ENCODE results near the gene TTC4. TPM values are rescaled to one million over a fixed set of nuclear protein-coding genes. Genes with fewer than 3 reads are reported as not detected.
A peak's percentile ranks its signal among the peaks of the same experiment; 100 is the strongest.

Gene TTC4
- total RNA-seq, 2 experiments from 2014 or later, result 24.3 to 26.1 TPM

DNA sequence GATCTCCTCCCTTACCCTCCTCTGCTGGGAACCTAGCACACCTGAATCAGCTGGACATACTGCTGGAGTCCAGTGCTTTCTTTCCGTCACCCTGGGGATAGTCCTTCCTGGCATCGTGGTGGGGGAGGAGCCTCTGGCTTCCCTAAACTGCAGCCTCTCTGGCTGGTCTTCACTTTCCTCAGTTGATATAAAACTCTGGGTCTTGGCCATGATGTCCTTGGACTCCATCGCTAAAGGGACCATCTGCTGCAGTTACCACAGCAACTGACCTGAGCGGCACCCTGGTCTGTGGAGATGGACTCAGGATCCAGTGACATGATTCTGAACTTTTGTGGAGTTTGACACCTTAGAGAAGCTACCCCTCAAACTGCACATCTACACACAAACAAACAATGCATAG, 25.9 kb downstream of the TTC4 start:
- H3K79me2 ChIP-seq (ENCODE audit: insufficient read depth, low read depth, low read length), result no peaks in the 10 kb centered on the region
- no peak for DNase-seq (ENCODE audit: low spot score)
- POLR2A ChIA-PET, result no interaction called here
- H3K27ac ChIP-seq (ENCODE audit: low read depth, low read length, poor library complexity, severe bottlenecking), result no peak overlapping the region
- H3K4me3 ChIP-seq (ENCODE audit: low read depth, low read length, poor library complexity, severe bottlenecking), result no peak overlapping the region
- TSS peak; percentile 60 for BruUV-seq (replicated peaks)
- TF ChIP-seq, protein P1, sequence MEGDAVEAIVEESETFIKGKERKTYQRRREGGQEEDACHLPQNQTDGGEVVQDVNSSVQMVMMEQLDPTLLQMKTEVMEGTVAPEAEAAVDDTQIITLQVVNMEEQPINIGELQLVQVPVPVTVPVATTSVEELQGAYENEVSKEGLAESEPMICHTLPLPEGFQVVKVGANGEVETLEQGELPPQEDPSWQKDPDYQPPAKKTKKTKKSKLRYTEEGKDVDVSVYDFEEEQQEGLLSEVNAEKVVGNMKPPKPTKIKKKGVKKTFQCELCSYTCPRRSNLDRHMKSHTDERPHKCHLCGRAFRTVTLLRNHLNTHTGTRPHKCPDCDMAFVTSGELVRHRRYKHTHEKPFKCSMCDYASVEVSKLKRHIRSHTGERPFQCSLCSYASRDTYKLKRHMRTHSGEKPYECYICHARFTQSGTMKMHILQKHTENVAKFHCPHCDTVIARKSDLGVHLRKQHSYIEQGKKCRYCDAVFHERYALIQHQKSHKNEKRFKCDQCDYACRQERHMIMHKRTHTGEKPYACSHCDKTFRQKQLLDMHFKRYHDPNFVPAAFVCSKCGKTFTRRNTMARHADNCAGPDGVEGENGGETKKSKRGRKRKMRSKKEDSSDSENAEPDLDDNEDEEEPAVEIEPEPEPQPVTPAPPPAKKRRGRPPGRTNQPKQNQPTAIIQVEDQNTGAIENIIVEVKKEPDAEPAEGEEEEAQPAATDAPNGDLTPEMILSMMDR (conservative IDR thresholded peaks at IDR 0.05; ENCODE audit: low read length), result no peak
- no peak for TF ChIP-seq EZH2phosphoT487 (IDR thresholded peaks at IDR 0.05; ENCODE audit: borderline replicate concordance, low read depth, low read length)
- no peak overlapping the region for H3K4me2 ChIP-seq (ENCODE audit: low read length)
- H3K36me3 ChIP-seq (ENCODE audit: insufficient read depth, low read length), result peaks cover 69% of the 10 kb centered on the region
- intact Hi-C loops (cut with micrococcal nuclease; ENCODE audit: unreplicated experiment), result no loop called here
- no peaks in the 10 kb centered on the region for H3K9me3 ChIP-seq (ENCODE audit: low read length)
- no peak overlapping the region for H2AFZ ChIP-seq (ENCODE audit: low read length)
- no peaks in the 10 kb centered on the region for H4K20me1 ChIP-seq (ENCODE audit: insufficient read depth, low read length)
- no peaks in the 10 kb centered on the region for H3K4me1 ChIP-seq (ENCODE audit: insufficient read depth, low read length, poor library complexity, severe bottlenecking)
- CTCF ChIA-PET (ENCODE audit: unreplicated experiment), result no interaction called here
- H3K9me2 ChIP-seq (ENCODE audit: insufficient read depth, low read length), result no peaks in the 10 kb centered on the region

DNA sequence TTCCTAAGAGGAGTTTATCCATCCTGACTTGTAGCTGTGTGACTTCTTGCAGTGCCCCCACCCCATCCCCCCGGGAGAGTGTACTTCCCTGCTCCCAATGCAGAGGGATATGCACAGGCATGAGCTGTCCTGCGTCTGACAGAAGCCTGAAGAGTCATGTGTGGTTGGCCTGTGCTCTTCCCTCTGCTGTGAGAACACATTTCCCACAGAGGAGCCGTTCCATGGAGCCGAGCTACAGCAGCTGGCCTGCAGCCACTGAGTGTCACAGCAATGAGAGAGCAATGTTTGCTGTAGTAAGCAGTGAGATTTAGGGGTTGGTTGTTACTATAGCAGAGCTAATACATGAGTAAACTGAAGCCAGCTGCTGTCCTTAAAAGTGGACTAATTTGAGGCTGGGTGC, 26.6 kb downstream of the TTC4 start:
- no peak overlapping the region for H2AFZ ChIP-seq (ENCODE audit: low read length)
- ChIA-PET CTCF (ENCODE audit: unreplicated experiment) (no interaction called here), POLR2A (interaction anchor here (0.7 kb wide), 1 partner anchor 79 kb away, joined by 3 read pairs; no protein-coding TSS in a partner anchor)
- BruUV-seq (replicated peaks), result no TSS peak
- no peaks in the 10 kb centered on the region for H3K4me1 ChIP-seq (ENCODE audit: insufficient read depth, low read length, poor library complexity, severe bottlenecking)
- no peaks in the 10 kb centered on the region for H3K79me2 ChIP-seq (ENCODE audit: insufficient read depth, low read depth, low read length)
- intact Hi-C loops (cut with micrococcal nuclease; ENCODE audit: unreplicated experiment), result no loop called here
- TF ChIP-seq, protein P1 (conservative IDR thresholded peaks at IDR 0.05; ENCODE audit: low read length), result no peak
- no peak for TF ChIP-seq EZH2phosphoT487 (IDR thresholded peaks at IDR 0.05; ENCODE audit: borderline replicate concordance, low read depth, low read length)
- no peak for DNase-seq (ENCODE audit: low spot score)
- H3K27ac ChIP-seq (ENCODE audit: low read depth, low read length, poor library complexity, severe bottlenecking), result no peak overlapping the region
- H3K9me2 ChIP-seq (ENCODE audit: insufficient read depth, low read length), result no peaks in the 10 kb centered on the region
- H3K4me2 ChIP-seq (ENCODE audit: low read length), result no peak overlapping the region
- peaks cover 62% of the 10 kb centered on the region for H3K36me3 ChIP-seq (ENCODE audit: insufficient read depth, low read length)
- H4K20me1 ChIP-seq (ENCODE audit: insufficient read depth, low read length), result no peaks in the 10 kb centered on the region
- H3K4me3 ChIP-seq (ENCODE audit: low read depth, low read length, poor library complexity, severe bottlenecking), result no peak overlapping the region
- no peaks in the 10 kb centered on the region for H3K9me3 ChIP-seq (ENCODE audit: low read length)

DNA sequence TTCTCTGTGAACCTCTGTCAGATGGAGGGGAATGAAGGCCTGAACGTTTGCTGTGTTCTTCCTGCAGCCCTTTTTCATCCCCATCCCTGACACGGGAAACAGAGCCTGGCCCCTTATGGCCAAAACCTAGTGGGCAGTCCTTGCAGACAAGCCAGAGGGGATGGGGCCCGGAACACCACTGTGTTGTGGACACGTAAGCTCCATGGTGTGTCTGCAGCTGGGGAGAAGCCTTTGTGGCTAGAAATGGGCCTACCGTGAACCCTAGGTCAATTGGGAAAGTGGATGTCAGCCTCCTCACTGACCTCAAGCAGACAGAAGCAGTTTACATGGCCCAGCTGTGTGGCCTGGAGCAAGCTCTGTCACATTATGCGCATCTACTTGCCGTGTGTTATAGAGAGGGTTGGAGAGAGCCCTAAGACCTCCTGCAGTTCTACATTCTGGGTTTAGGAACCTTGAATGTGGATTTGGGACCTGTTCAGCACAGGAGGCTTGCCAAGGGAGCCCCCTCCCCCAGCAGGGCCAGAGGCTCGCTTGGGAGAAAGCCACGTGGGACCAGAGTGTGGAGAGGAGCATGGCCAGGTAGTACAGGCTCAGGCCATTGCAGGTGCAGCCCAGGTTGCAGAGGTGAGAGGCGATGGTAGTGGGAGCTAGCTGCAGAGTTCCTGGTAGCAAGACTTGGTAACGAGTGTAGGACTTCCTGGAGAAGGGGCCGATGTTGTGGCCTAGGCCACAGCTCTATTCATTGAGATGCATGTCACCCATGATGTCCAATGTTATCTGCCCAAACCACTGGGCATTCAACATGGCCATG, 28.0 kb downstream of the TTC4 start:
- no peak for TF ChIP-seq EZH2phosphoT487 (IDR thresholded peaks at IDR 0.05; ENCODE audit: borderline replicate concordance, low read depth, low read length)
- TF ChIP-seq, protein P1 (conservative IDR thresholded peaks at IDR 0.05; ENCODE audit: low read length), result no peak
- intact Hi-C loops (cut with micrococcal nuclease; ENCODE audit: unreplicated experiment), result no loop called here
- Histone ChIP-seq H2AFZ (ENCODE audit: low read length) (no peak overlapping the region), H3K79me2 (ENCODE audit: insufficient read depth, low read depth, low read length) (no peaks in the 10 kb centered on the region), H3K4me3 (ENCODE audit: low read depth, low read length, poor library complexity, severe bottlenecking) (no peak overlapping the region), H3K9me3 (ENCODE audit: low read length) (no peaks in the 10 kb centered on the region), H3K4me2 (ENCODE audit: low read length) (no peak overlapping the region), H3K27ac (ENCODE audit: low read depth, low read length, poor library complexity, severe bottlenecking) (no peak overlapping the region), H3K9me2 (ENCODE audit: insufficient read depth, low read length) (no peaks in the 10 kb centered on the region), H3K36me3 (ENCODE audit: insufficient read depth, low read length) (peaks cover 51% of the 10 kb centered on the region), H4K20me1 (ENCODE audit: insufficient read depth, low read length) (no peaks in the 10 kb centered on the region), H3K4me1 (ENCODE audit: insufficient read depth, low read length, poor library complexity, severe bottlenecking) (no peaks in the 10 kb centered on the region)
- DNase-seq (ENCODE audit: low spot score), result no peak
- BruUV-seq (replicated peaks), result no TSS peak
- ChIA-PET CTCF (ENCODE audit: unreplicated experiment) (no interaction called here), POLR2A (interaction anchor here (0.6 kb wide), 4 partner anchors 37 to 816 kb away, joined by 3 to 6 read pairs (median 4); no protein-coding TSS in a partner anchor)

All from OCI-LY7 (cell line).